Peyer's patch (tissue), 4 donors: ENCODE measurements around the gene PARP15.

Experiments used
- CTCF ChIP-seq, 6 experiments: fragments of 450-650 bp in 4 of 6; fragments of 200-600 bp in 2 of 6; sonication (generic) in 1 of 6; IDR thresholded peaks; one replicate each; pipeline ENCODE4 v1.5.1; 2017 to 2019; ENCODE audit warnings: antibody characterized with exemption in 6 of 6, mild to moderate bottlenecking in 3 of 6, moderate library complexity in 1 of 6
- POLR2A ChIP-seq, 2 donors: fragments of 450-650 bp; IDR thresholded peaks; one replicate each; pipeline ENCODE4 v1.5.1; 2017; ENCODE audit warnings: antibody characterized with exemption in 2 of 2, mild to moderate bottlenecking in 2 of 2, moderate library complexity in 2 of 2

DNA sequence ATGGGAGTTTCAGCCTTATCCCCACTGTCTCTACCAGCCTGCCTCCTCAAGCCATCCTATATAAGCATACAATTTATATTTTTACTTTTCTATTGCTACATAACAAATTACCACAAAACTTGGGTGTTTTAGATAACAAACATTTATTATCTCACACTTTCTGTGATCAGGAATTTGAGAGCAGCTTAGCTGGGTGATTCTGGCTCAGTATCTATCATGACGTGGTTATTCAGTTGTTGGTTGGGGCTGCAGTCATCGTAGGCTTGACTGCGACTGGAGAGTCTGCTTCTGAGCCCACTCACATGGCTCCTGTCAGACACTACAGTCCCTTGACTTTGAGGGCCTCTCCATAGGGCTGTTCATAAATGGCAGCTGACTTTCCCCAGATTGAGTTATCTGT is 20.7 kb downstream of the PARP15 start:
- no peak for TF ChIP-seq CTCF (IDR thresholded peaks at IDR 0.05)
- TF ChIP-seq POLR2A (IDR thresholded peaks at IDR 0.05) = no peak
